Thoracic aorta (tissue), 2 donors: ENCODE measurements around the gene ITM2C. TPM values are rescaled to one million over a fixed set of nuclear protein-coding genes. Genes with fewer than 3 reads are reported as not detected.

Source experiments
- ATAC-seq: fragments of 150-250 bp; one replicate; pipeline ENCODE4 v1.8.0; 2017; ENCODE audit warnings: low read depth; ENCODE audit not compliant: insufficient number of reproducible peaks, low FRiP score
- DNase-seq: peaks from one replicate; pipeline ENCODE4 v3.0.0-alpha.2; 2020; ENCODE audit warnings: low spot score
- H3K27ac ChIP-seq, 2 donors: fragments of 200-600 bp; sonication (generic); 1 replicate in 1 of 2; 2 replicates in 1 of 2; pipeline ENCODE4 v1.5.1; 2016; ENCODE audit warnings: mild to moderate bottlenecking in 2 of 2, moderate library complexity in 2 of 2
- H3K27me3 ChIP-seq: fragments of 200-600 bp; sonication (generic); replicated peaks from 2 replicates; pipeline ENCODE4 v1.6.0; 2016; ENCODE audit warnings: mild to moderate bottlenecking; ENCODE audit not compliant: insufficient read depth
- H3K36me3 ChIP-seq: fragments of 200-600 bp; sonication (generic); one replicate; pipeline ENCODE4 v1.5.1; 2016
- H3K4me1 ChIP-seq, 2 donors: fragments of 200-600 bp; sonication (generic); 1 replicate in 1 of 2; 2 replicates in 1 of 2; pipeline versions ENCODE4 v1.5.1 to v1.6.0; 2016; ENCODE audit warnings: low read depth in 2 of 2, mild to moderate bottlenecking in 1 of 2; ENCODE audit not compliant: control insufficient read depth in 1 of 2
- H3K4me3 ChIP-seq: fragments of 200-600 bp; sonication (generic); 2 replicates; pipeline ENCODE4 v1.5.1; 2016; ENCODE audit warnings: mild to moderate bottlenecking
- H3K9me3 ChIP-seq: fragments of 200-600 bp; sonication (generic); 2 replicates; pipeline ENCODE4 v1.5.1; 2016
- total RNA-seq, 2 donors: library from RNA; depleted of rRNA; stranded (reverse); fragments of >200 nt; gene quantifications; one replicate each; pipeline versions ENCODE4 v1.1.0 to v1.2.3, GENCODE V29; 2016
- TF ChIP-seq, protein P1 (sequence below): fragments of 200-600 bp; sonication (generic); IDR thresholded peaks from one replicate; pipeline ENCODE4 v1.5.1; 2019; ENCODE audit warnings: antibody characterized with exemption

The ITM2C gene
- total RNA-seq, 2 donors from 2014 or later, result 65.5 to 70.6 TPM

DNA sequence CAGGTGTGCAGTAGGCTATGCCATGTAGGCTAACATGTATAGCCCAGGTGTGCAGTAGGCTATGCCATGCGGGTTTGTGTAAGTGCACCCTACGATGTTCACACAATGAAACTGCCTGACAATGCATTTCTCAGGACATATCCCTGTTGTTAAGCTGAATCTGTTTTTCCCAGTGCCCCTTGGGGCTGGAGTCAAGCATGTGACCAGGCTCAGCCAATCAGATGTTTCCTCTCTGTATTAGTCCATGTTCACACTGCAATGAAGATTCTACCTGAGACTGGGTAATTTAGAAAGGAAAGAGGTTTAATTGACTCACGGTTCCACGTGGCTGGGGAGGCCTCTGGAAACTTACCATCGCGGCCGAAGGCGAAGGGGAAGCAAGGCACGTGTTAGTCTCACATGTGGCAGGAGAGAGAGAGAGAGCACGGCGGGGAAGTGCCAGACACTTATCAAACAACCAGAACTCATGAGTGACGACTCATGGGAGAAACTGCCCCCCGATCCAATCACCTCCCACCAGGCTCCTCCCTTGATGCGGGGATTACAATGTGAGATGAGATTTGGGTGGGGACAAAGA is 24.2 kb downstream of the ITM2C start:
- H3K4me1 ChIP-seq, result no peaks in the 10 kb centered on the region
- ATAC-seq (no peak), DNase-seq (no peak)
- TF ChIP-seq, protein P1, sequence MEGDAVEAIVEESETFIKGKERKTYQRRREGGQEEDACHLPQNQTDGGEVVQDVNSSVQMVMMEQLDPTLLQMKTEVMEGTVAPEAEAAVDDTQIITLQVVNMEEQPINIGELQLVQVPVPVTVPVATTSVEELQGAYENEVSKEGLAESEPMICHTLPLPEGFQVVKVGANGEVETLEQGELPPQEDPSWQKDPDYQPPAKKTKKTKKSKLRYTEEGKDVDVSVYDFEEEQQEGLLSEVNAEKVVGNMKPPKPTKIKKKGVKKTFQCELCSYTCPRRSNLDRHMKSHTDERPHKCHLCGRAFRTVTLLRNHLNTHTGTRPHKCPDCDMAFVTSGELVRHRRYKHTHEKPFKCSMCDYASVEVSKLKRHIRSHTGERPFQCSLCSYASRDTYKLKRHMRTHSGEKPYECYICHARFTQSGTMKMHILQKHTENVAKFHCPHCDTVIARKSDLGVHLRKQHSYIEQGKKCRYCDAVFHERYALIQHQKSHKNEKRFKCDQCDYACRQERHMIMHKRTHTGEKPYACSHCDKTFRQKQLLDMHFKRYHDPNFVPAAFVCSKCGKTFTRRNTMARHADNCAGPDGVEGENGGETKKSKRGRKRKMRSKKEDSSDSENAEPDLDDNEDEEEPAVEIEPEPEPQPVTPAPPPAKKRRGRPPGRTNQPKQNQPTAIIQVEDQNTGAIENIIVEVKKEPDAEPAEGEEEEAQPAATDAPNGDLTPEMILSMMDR, result no peak
- no peak overlapping the region for H3K4me3 ChIP-seq
- no peaks in the 10 kb centered on the region for H3K27me3 ChIP-seq
- no peak overlapping the region for H3K27ac ChIP-seq
- no peaks in the 10 kb centered on the region for H3K9me3 ChIP-seq
- H3K36me3 ChIP-seq, result no peaks in the 10 kb centered on the region

DNA sequence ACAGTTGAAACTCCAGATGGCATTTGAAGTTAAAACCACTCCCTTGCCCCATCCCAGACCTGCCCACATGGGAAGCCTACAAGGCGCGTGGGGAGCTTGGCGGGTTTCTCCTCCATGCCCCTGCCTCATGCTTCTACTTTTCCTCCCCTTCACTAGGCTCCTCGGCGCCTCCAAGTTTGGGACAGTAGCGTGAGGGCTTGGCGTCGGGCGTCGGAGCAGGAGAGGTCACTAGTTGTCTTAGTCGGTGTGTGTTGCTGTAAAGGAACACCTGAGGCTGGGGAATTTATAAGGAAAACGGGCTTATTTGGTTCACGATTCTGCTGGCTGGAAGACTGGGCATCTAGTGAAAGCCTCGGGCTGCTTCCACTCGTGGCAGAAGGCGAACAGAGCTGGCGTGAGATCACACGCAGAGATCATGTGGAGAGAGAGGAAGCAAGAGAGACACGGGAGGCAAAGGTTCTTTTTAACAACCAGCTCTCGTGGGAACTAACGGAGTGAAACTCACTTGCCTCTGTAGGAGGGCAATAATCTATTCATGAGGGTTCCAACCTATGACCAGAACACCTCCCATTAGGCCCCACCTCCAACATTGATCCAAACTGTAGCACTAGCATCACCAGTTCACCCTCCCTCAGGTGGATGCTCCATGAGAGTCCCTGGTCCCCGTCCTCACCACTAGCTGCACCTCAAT is 25.3 kb downstream of the ITM2C start:
- Histone ChIP-seq H3K4me1 (no peaks in the 10 kb centered on the region), H3K27ac (no peak overlapping the region), H3K36me3 (no peaks in the 10 kb centered on the region), H3K27me3 (no peaks in the 10 kb centered on the region), H3K9me3 (no peaks in the 10 kb centered on the region), H3K4me3 (no peak overlapping the region)
- ATAC-seq, result no peak
- TF ChIP-seq, protein P1, result no peak
- no peak for DNase-seq

DNA sequence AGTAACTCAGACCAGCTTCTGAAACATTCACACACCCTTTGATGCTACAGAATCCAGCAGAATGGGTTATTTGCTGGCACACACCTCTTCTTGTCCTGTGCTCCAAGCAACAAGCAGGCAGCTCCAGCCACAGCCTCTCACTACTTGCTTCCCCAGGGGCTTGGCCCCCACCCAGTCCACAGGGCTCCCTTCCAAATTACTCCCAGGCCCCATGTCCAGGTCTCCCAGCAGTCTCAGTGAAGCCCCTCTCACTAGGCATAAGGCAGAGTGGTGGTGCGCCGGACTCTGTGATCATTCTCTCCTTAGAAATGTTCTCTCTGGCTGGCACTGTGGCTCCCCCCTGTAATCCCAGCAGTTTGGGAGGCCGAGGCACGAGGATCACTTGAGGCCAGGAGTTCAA is 25.9 kb downstream of the ITM2C start:
- Histone ChIP-seq H3K27ac (no peak overlapping the region), H3K27me3 (no peaks in the 10 kb centered on the region), H3K4me1 (no peaks in the 10 kb centered on the region), H3K36me3 (no peaks in the 10 kb centered on the region), H3K9me3 (no peaks in the 10 kb centered on the region), H3K4me3 (no peak overlapping the region)
- ATAC-seq, result no peak
- TF ChIP-seq, protein P1, result no peak
- no peak for DNase-seq

DNA sequence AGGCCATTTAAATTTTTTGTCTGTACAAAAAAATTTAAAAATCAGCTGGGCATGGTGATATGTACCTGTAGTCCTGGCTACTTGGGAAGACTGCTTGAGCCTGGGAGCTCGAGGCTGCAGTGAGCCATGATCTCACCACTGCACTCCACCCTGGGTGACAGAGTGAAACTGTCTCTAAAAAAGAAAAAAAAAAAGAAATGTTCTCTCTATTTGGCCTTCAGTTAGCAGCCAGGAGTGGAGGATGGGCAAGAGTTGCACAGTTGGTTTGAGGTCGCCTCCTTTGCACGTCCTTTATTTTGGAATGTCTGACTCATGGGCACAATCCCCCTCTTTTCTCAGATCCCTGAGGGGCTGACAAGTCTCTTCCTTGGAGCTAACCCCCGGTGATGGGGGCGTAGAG is 26.3 kb downstream of the ITM2C start:
- H3K9me3 ChIP-seq, result no peaks in the 10 kb centered on the region
- DNase-seq (no peak), ATAC-seq (no peak)
- no peaks in the 10 kb centered on the region for H3K4me1 ChIP-seq
- H3K36me3 ChIP-seq, result no peaks in the 10 kb centered on the region
- TF ChIP-seq, protein P1, result no peak
- no peak overlapping the region for H3K27ac ChIP-seq
- H3K4me3 ChIP-seq, result no peak overlapping the region
- H3K27me3 ChIP-seq, result no peaks in the 10 kb centered on the region

DNA sequence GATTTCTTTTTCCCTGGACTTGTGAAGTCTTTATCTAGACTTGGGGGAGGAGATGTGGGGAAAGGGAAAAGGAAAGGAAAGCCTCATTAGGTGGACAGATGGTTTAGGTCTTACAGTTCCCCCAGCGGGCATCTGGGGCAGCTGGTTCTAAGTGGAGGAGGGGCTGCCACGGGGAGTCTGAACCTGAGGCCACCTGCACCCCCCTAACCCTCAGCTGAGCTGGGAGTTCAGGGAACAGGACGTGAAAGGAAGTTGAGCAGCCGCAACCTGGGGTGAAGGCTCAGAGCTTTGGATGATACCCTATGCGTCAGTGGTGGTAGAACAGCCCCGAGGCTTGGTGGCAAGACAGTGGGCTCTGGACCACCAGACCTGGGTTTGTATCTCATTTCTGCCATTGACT is 26.8 kb downstream of the ITM2C start:
- DNase-seq (no peak), ATAC-seq (no peak)
- Histone ChIP-seq H3K4me3 (no peak overlapping the region), H3K27ac (no peak overlapping the region), H3K4me1 (no peaks in the 10 kb centered on the region), H3K36me3 (no peaks in the 10 kb centered on the region), H3K27me3 (no peaks in the 10 kb centered on the region), H3K9me3 (no peaks in the 10 kb centered on the region)
- TF ChIP-seq, protein P1, result no peak
